Stimulated activated CD8-positive, alpha-beta memory T cell treated with anti-CD3 and anti-CD28 coated beads, Interleukin-12 subunit alpha, Interleukin-12 subunit beta, amount 100 ng/mL, for 4 hours (primary cell): Measurements from ENCODE around the gene VPS33A.
"Not testable (repeated sequence)": the region's sequence is repeated elsewhere in the genome, so short reads cannot be mapped to it uniquely, and the experiment has no call there.

ENCODE experiments used
- DNase-seq: peaks from one replicate; pipeline ENCODE4 v3.0.0-alpha.2; 2020; ENCODE audit warnings: low read depth

VPS33A gene

DNA sequence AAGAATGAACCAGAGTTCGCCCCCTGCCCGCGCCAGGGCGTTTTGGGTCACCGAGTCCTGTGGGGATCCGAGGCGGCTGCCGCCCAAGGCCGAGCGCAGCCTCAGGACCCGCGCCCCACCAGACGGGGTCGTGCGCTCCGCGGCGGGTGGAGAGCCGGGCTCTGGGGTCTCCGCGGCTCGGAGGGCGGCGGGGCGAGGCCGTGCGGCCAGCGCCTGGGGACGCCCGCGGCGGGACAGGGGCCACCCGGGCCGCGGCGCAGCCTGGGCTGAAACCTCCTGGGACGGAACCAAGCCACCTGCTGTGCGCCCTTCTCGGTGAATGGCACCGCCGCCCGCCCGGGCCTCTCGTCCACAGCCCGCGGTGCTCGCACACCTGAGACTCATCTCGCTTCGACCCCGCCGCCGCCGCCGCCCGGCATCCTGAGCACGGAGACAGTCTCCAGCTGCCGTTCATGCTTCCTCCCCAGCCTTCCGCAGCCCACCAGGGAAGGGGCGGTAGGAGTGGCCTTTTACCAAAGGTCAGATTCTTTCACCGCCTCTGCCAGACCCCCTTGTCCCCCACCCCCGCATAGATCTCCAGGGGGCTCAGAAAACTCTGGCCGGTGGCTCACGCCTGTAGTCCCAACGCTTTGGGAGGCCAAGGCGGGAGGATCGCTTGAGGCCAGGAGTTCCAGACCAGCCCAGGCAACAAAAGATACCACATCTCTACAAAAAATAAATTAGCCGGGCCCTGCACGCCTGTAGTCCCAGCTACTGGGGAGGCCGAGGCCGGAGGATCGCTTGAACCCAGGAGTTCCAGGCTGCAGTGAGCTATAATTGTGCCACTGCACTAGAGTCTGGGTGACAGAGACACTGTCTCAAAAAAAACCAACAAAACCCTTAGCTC lies 61.9 kb downstream of the VPS33A start:
- no peak for DNase-seq

DNA sequence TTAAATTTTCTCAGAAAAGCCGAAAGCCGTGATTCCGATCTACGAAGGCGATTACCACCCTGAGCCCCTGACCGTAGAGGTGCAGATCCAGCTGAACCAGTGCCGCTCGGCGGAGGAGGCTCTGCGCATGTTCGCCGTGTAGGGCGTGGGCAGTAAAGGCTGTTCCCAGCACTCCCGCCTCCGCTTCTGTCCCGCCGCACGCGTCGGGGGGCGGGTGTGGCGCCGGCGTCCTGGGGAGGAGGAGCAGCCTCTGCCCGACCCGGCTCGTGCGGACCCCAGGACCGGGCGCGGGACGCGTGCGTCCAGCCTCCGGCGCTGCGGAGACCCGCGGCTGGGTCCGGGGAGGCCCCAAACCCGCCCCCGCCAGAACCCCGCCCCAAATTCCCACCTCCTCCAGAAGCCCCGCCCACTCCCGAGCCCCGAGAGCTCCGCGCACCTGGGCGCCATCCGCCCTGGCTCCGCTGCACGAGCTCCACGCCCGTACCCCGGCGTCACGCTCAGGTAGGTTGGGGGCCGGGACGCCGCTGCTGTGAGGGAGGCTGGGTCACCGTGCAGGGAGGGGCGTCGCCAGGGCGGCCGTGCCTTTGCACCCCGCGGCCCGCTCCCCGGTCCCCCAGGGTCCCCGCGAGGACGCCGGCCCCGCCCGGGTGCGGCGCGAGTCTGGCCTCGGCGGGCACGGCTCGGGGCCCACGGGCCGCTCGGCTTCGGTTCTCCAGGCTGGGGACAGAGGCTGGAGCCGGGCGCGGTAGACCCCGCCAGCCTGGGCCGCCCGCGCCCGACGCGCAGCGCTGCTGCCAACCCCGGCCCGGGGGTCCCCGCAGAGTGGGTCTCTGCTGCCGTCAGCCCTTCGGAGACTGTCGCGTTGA lies 62.8 kb downstream of the VPS33A start, which contains the start of gene B3GNT4:
Gene B3GNT4, plus strand, starts transcription at position 409 of the 866 bp plus-strand sequence. CDS start 910 bp downstream, outside the sequence.
- peak; percentile 59 for DNase-seq

DNA sequence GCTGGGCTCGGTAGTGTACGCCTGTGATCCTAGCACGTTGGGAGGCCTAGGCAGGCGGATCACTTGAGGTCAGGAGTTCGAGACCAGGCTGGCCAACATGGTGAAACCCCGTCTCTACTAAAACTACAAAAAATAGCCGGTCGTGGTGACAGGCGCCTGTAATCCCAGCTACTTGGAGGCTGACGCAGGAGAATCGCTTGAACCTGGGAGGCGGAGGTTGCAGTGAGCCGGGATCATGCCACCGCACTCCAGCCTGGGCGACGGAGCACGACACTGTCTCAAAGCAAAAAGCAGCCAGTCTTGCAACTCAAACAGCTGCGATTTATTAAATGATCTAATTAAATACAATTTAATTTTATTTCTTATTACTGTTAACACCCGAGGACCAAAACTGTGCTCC lies 63.5 kb downstream of the VPS33A start:
- DNase-seq = not testable (repeated sequence)

DNA sequence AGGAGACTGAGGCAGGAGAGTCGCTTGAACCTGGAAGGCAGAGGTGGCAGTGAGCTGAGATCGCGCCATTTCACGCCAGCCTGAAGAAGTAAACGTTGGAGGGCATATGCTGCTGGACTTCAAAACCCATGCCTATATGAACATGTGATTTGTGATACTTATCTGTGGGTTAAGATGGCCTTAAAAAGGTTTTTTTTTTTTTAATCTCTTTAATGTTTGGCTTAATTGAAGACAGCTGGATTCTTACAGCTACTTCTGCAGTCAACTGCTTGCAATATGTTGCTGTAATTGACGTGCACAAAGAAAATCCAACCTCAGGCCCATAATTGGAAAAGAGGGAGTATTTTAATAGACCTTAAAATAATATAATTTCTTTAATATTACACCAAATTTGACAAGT lies 64.3 kb downstream of the VPS33A start:
- no peak for DNase-seq

DNA sequence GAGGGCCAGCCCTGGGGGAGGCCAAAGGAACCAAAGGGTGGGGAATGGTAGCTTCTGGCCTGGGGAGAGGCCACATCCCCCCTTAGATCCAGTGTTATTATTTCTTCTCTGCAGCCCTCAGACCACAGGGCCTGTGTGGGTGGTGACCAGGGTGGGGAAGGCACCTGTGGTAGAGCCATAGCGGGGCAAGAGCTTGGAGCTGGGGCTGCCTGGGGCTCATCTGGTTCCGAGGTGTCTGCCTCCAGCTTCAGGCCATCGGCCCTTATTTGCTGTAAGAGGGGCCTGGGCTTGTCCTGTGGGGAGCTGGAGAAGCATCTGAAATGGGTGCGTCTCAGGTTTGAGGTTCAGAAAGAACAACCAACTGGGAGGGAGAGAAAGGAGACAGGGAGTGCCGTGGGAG lies 64.9 kb downstream of the VPS33A start:
- DNase-seq = no peak

GRCh38 chr12:122200541-122201175 lies 65.6 kb downstream of the VPS33A start:
- DNase-seq = no peak

GRCh38 chr12:122199484-122200355 lies 66.6 kb downstream of the VPS33A start:
- DNase-seq = no peak

- DNase-seq = no peak
These were observed 68.7 kb downstream of the VPS33A start for GRCh38 chr12:122197612-122197966.

- no peak for DNase-seq
These were observed 70.9 kb downstream of the VPS33A start for GRCh38 chr12:122195405-122195804.

DNA sequence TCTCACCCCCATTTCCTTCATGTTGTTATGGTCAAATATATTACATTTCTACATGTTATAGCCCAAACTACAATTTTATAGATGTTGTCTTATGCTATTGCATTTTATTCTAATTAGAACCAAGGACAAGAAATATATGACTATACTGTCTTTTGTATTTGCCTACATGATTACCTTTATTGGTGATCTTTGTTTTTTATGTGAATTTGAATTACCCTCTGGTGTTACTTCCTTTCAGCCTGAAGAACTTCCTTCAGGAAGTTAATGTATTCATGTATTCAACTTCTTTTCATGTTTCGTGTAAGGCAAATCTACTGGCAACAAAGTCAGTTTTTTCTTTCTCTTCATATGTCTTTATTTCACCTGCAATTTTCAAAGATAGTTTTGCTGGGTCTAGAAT lies 71.5 kb downstream of the VPS33A start:
- DNase-seq = no peak

- no peak for DNase-seq
These were observed 73.9 kb downstream of the VPS33A start for GRCh38 chr12:122192441-122192840.

- peak; percentile 32 for DNase-seq
These were observed 75.2 kb downstream of the VPS33A start for GRCh38 chr12:122190842-122191668.

DNA sequence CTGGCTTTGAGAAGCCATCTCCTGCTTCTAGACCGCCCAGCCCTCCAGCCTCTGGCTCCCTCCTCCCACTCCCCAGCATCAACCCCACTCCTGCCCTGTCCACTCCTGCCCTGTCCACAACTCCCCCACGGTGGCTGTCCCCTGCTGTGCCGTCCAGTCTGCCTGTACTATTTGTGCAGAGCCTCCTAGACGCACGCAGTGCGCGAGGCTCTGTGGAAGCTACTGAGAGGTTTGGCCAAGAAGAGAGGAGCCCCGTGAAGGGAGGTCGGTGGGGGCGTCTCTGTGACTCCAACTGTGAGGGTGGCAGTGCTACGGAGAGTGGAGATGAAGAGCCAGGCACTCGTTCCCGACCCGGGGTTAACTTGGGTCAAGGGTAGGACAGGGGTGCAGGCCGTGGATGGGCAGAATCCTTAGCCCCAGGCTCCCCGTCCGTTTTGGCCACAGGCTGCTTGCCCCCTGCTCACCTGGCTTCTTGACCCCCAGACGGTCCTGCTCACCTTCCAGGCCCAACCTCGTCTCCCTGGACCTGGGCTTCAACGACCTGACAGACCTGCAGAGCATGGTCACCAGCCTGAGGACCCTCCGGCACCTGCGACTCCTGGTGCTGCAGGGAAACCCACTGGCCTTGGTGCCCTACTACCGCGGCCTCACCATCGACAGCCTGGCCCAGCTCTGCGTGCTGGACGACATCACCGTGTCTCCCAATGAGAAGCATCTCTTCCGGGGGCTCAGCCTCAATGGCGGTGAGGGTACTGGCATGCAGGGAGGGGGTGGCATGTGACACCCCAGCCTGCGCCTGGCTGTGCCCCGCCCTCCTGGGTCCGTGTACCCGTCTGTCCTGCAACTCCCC lies 76.4 kb downstream of the VPS33A start:
- DNase-seq = no peak

- no peak for DNase-seq
These were observed 78.8 kb downstream of the VPS33A start for GRCh38 chr12:122187466-122187865.

GRCh38 chr12:122185494-122186082 lies 80.7 kb downstream of the VPS33A start:
- DNase-seq = no peak

- DNase-seq = no peak
These were observed 81.2 kb downstream of the VPS33A start for GRCh38 chr12:122185079-122185478.

GRCh38 chr12:122184517-122184916 lies 81.8 kb downstream of the VPS33A start:
- no peak for DNase-seq

- DNase-seq = no peak
These were observed 82.7 kb downstream of the VPS33A start for GRCh38 chr12:122183588-122183940.

DNA sequence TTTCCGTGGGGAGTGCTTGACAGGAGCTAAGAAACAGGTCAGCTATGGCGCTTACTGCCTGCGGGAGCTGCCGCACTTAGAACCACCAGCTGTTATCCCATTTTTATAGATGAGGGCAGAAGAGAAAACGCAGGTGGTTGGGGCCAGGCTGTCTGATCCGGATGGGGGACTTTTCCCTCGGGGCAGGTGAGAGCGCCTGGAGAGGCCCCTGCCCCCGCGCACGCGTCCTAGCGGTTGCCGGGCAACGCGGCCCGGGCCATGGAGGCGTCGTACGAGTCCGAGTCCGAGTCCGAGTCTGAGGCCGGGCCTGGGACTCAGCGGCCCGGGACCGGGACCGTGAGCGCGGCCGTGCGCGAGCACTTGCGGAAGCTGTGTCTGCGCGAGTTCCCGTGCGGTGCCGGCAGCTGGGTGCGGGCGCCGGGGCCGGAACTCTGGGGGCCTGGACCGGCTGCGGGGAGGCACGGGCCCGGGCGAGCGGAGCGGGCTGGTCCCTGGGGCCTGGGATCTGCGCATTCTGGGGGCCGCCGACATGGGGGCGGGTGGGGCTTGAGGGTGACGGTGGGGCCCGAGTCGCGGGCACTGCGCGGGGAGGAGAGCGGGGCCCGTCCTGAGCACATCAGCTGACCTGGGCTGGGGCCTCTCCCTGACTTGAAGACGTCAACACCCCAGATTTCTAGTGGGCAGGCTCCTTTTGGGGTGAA lies 83.3 kb downstream of the VPS33A start, which contains the start of gene LRRC43:
Gene LRRC43, plus strand, starts transcription at position 237 of the 701 bp plus-strand sequence. Its CDS starts 22 bp downstream, at position 259.
- DNase-seq = no peak
